GM06990 (cell line): Measurements from ENCODE around the gene IAH1.

ENCODE experiments used
- DNase-seq: peaks from one replicate; pipeline ENCODE4 v3.0.0-alpha.2; 2011; ENCODE audit not compliant: insufficient read length; ENCODE audit errors: extremely low read depth
- H3K27me3 ChIP-seq: replicated peaks from 2 replicates; pipeline ENCODE4 v1.6.0; 2011; ENCODE audit warnings: low read length; ENCODE audit not compliant: control insufficient read depth, insufficient read depth
- H3K36me3 ChIP-seq: 2 replicates; pipeline ENCODE4 v1.5.1; 2011; ENCODE audit warnings: low read length; ENCODE audit not compliant: control insufficient read depth, insufficient read depth
- H3K4me3 ChIP-seq: replicated peaks from 2 replicates; pipeline ENCODE4 v1.5.1; 2011; ENCODE audit warnings: low read depth, mild to moderate bottlenecking, control low read depth, low read length
- CTCF ChIP-seq: IDR thresholded peaks from 2 replicates; pipeline ENCODE4 v1.5.1; 2011; ENCODE audit warnings: low read length, control low read depth, mild to moderate bottlenecking, inconsistent platforms; ENCODE audit not compliant: insufficient read depth, poor library complexity, severe bottlenecking

The IAH1 gene

GRCh38 chr2:9440058-9440727 lies 34.2 kb upstream of the IAH1 start:
- H3K36me3 ChIP-seq = peaks cover 18% of the 10 kb centered on the region
- DNase-seq = no peak
- no peak for TF ChIP-seq CTCF
- H3K4me3 ChIP-seq = no peak overlapping the region
- H3K27me3 ChIP-seq = no peaks in the 10 kb centered on the region

DNA sequence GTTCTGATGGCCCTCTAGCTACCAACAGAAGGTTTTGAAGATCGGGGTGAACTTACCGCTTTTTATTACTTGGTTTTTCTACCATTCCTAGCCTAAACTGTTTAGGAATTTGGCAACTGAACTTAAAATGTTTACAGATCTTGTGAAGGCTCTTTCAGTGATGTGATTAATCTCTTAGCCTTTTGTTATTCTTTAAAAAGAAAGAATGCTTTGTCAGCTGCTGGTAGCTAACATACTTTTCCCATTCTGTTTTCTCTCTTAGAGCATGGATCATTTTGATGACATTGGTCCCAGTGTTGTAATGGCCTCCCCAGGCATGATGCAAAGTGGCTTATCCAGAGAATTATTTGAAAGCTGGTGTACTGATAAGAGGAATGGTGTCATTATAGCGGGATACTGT lies 32.8 kb upstream of the IAH1 start:
- Histone ChIP-seq H3K4me3 (no peak overlapping the region), H3K36me3 (peaks cover 20% of the 10 kb centered on the region), H3K27me3 (no peaks in the 10 kb centered on the region)
- no peak for DNase-seq
- TF ChIP-seq CTCF = no peak

DNA sequence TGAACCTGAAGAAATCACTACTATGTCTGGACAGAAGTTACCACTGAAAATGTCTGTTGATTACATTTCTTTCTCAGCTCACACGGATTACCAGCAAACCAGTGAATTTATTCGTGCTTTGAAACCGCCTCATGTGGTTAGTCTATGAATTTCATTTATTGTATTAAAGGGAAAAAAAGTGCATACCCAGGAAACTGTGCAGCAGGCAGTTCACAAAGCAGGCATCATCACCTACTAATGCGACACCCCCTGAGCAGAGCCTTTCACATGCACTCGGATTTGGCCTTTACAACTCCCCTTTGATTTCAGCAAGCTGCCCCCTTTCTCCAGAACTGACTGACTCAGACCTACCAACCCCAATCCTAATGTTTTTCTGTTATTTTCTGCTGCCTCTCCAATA lies 30.8 kb upstream of the IAH1 start:
- Histone ChIP-seq H3K27me3 (no peaks in the 10 kb centered on the region), H3K4me3 (no peak overlapping the region), H3K36me3 (peaks cover 18% of the 10 kb centered on the region)
- no peak for DNase-seq
- no peak for TF ChIP-seq CTCF

DNA sequence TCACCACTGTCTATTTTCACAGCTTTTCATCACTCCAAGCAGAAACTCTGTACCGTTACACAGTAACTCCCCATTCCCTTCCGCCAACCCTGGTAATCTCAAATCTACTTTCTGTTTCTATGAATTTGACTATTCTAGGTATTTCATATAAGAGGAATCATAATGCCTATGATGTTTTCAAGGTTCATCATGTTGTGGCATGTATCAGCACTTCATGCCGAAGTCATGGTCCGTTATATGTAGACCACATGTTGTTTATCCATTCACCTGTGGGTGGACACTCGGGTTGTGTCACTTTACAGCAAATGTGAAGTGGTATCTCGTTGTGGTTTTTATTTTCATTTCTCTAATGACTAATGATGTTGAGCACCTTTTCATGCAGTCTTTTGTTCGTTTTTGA lies 29.3 kb upstream of the IAH1 start:
- no peak for TF ChIP-seq CTCF
- no peaks in the 10 kb centered on the region for H3K27me3 ChIP-seq
- no peak overlapping the region for H3K4me3 ChIP-seq
- no peak for DNase-seq
- peaks cover 20% of the 10 kb centered on the region for H3K36me3 ChIP-seq

DNA sequence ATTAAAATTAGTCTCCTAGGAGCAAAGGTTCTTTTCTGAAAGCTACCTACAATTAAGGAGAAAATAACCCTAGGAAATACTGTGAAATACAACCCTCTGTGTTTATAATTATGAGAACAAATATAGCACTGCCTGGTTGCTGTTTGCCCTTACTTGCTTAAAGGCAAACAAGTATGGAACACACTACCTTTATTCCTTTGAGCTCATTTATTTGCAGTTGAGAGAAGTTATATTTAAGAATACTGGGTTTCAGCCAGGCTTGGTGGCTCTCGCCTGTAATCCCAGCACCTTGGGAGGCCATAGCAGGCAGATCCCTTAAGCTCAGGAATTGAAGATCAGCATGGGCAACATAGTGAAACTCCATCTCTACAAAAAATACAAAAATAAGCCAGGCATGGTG lies 23.1 kb upstream of the IAH1 start:
- H3K36me3 ChIP-seq = peaks cover 9% of the 10 kb centered on the region
- no peak for TF ChIP-seq CTCF
- H3K4me3 ChIP-seq = no peak overlapping the region
- H3K27me3 ChIP-seq = no peaks in the 10 kb centered on the region
- no peak for DNase-seq
